DOHH2 (cell line): ENCODE data around the gene MRPL58.

Experiments
- EZH2phosphoT487 ChIP-seq: fragments of 200-600 bp; sonication (generic); IDR thresholded peaks from 2 replicates; pipeline ENCODE4 v1.6.1; 2017; ENCODE audit warnings: borderline replicate concordance, mild to moderate bottlenecking, antibody characterized with exemption, low read length, moderate library complexity, mixed read lengths
- TF ChIP-seq, protein P1 (sequence below): fragments of 200-600 bp; sonication (generic); IDR thresholded peaks from one replicate; pipeline ENCODE4 v1.5.1; 2014; ENCODE audit warnings: antibody characterized with exemption, mild to moderate bottlenecking, low read depth, low read length; ENCODE audit not compliant: poor library complexity, severe bottlenecking

DNA sequence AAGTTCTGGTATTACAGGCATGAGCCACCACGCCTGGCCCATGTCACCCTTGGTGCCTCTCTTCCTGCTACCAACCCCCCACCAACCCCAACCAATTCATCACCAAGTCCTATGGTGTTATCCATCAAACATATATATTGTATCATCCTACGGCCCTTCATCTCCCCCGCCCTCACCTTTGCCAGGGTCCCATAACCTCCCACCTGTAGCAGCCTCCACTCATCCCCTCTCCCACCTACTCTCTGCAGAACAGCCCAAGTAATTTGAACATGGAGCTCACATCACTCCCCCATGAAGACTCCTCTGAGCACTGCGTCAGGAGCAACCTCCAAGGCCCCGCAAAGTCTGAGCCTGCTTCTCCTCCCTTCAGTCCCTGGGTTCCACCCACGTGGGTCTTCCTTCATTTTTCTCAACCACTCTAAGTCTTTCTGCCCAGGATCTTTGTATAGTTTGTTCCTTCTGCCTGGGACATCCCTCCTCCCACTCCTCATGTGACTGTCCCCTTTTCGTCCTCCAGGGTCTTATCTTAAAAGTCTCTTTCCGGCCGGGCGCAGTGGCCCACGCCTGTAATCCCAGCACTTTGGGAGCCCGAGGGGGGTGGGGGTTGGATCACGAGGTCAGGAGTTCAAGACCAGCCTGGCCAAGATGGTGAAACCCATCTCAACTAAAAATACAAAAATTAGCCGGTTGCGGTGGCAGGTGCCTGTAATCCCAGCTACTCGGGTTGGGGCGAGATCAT, 32.9 kb upstream of the MRPL58 start:
- TF ChIP-seq, protein P1, sequence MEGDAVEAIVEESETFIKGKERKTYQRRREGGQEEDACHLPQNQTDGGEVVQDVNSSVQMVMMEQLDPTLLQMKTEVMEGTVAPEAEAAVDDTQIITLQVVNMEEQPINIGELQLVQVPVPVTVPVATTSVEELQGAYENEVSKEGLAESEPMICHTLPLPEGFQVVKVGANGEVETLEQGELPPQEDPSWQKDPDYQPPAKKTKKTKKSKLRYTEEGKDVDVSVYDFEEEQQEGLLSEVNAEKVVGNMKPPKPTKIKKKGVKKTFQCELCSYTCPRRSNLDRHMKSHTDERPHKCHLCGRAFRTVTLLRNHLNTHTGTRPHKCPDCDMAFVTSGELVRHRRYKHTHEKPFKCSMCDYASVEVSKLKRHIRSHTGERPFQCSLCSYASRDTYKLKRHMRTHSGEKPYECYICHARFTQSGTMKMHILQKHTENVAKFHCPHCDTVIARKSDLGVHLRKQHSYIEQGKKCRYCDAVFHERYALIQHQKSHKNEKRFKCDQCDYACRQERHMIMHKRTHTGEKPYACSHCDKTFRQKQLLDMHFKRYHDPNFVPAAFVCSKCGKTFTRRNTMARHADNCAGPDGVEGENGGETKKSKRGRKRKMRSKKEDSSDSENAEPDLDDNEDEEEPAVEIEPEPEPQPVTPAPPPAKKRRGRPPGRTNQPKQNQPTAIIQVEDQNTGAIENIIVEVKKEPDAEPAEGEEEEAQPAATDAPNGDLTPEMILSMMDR, result no peak
- TF ChIP-seq EZH2phosphoT487, result no peak
